GM23248 (cell line): ENCODE data around the gene MAN2B2.

ENCODE experiments used
- EZH2 ChIP-seq: fragments of 200-600 bp; sonication (generic); IDR thresholded peaks from 2 replicates; pipeline ENCODE4 v1.6.1; 2018; ENCODE audit warnings: antibody characterized with exemption, mild to moderate bottlenecking; ENCODE audit not compliant: insufficient read depth, poor library complexity, severe bottlenecking
- EZH2phosphoT487 ChIP-seq: fragments of 200-600 bp; sonication (generic); IDR thresholded peaks from 2 replicates; pipeline ENCODE4 v1.6.1; 2018; ENCODE audit warnings: antibody characterized with exemption, moderate library complexity, mild to moderate bottlenecking, low read depth; ENCODE audit not compliant: insufficient read depth

GRCh38 chr4:6607368-6608055 is 32.5 kb downstream of the MAN2B2 start:
- TF ChIP-seq EZH2 (no peak), EZH2phosphoT487 (no peak)
